Suppressor macrophage treated with lipopolysaccharide for 4 hours (primary cell): ENCODE data around the gene ITPRIPL1.

Experiments used
- DNase-seq: peaks from one replicate; pipeline ENCODE4 v3.0.0-alpha.2; 2020

Gene ITPRIPL1

GRCh38 chr2:96324721-96325040, 436 bp upstream of the ITPRIPL1 start:
- DNase-seq: no peak

- no peak for DNase-seq
Observed at GRCh38 chr2:96325884-96326255, 753 bp downstream of the ITPRIPL1 start.

DNA sequence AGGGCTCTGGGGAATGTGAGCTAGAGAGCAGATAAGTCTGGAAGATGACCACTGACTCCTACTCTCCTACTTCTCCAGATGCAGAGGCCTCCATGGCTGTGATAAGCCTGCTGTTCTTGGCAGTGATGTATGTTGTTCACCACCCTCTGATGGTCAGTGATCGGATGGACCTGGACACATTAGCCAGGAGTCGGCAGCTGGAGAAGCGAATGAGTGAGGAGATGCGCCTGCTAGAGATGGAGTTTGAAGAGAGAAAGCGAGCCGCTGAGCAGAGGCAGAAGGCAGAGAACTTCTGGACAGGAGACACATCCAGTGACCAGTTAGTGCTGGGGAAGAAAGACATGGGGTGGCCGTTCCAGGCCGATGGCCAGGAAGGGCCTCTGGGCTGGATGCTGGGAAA, 1.4 kb downstream of the ITPRIPL1 start:
- DNase-seq: no peak

DNA sequence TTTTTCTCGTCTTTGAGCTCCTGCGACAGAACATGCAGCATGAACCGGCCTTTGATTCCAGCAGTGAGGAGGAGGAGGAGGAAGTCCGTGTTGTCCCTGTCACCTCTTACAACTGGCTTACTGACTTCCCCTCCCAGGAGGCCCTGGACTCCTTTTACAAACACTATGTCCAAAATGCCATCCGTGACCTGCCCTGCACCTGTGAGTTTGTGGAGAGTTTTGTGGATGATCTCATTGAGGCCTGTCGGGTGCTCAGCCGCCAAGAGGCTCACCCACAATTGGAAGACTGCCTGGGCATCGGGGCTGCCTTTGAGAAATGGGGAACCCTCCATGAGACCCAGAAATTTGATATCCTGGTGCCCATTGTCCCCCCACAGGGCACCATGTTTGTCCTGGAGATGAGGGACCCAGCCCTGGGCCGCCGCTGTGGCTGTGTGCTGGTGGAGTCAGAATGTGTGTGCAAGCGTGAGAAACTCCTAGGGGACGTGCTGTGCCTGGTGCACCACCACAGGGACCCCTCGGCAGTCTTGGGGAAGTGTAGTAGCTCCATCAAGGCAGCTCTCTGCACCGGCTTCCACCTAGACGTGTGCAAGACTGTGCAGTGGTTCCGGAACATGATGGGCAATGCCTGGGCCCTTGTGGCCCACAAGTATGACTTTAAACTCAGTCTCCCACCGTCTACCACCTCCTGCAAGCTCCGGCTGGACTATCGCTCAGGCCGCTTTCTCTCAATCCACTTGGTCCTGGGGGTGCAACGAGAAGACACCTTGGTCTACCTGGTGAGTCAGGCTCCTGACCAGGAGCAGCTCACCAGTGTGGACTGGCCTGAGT, 2.1 kb downstream of the ITPRIPL1 start:
- no peak for DNase-seq

DNA sequence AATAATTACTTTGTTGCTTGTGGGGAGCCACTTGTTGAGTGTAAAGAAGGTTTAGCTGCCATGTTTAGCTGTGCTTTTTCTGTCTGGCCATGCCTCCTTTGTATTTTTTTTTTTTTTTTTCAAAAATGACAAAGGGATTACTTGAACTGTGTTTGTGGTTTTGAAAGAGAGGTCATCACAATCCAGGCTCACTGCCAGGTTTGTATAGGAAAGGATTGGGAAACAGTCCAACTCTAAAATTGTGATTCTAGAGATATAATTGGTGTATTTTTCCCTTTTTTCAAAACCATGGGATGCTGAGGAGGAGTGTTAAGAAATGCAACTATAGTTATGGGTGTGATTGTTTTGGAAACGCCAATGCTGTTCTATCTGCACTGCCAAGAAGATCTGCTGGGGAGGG, 4.3 kb downstream of the ITPRIPL1 start:
- no peak for DNase-seq

DNA sequence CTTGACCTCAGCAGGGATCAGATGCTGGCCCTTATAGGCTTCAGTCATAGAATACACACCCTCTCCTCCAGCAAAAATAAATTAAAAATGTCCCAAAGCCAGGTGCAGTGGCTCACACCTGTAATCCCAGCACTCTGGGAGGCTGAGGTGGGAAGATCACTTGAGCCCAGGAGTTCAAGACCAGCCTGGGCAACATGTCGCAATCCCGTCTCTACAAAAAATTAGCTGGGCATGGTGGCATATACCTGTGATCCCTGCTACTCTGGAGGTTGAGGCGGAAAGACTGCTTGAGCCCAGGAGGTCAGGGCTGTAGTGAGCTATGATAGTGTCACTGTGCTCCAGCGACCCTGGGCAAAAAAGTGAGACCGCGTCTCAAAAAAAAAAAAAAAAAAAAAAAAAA, 4.8 kb downstream of the ITPRIPL1 start:
- DNase-seq: no peak

DNA sequence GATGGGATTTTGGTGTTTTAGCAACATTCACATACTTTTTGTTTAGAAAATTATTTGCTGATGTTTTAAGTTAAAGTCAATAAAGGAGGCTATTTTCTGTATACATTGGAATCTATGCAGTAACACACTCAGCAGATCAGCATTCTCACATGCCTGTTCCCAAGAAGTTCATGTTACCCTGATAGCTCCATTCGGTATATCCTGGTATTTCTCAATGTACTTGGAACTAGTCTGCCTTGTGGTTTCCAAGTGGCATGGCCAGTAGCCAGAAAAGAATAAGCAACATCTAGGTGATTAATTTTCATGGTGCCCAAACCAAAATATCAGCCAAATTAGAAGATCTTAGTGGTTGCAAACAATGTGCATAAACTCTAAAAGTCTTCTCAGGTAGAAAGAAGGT, 5.3 kb downstream of the ITPRIPL1 start:
- DNase-seq: no peak

DNA sequence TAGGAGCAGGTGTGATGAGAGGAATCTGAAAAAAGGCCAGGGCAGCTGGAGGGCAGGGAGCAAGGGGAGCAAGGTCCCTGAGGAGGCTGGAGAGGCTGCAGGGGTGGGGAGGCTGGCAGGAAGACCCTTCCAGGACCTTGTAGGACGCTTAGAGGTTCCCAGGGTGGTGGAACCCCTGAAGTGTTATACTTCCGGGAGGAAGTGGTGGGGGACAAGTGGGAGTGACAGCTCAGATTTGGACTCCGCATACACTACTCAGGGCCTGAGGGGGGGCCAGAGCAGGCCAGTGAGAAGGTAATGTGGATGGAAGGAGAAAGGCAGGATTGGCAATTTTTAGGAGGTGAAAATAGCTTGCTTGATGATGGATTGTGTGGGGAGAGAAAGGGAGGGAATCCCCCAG, 8.6 kb downstream of the ITPRIPL1 start:
- DNase-seq: no peak

DNA sequence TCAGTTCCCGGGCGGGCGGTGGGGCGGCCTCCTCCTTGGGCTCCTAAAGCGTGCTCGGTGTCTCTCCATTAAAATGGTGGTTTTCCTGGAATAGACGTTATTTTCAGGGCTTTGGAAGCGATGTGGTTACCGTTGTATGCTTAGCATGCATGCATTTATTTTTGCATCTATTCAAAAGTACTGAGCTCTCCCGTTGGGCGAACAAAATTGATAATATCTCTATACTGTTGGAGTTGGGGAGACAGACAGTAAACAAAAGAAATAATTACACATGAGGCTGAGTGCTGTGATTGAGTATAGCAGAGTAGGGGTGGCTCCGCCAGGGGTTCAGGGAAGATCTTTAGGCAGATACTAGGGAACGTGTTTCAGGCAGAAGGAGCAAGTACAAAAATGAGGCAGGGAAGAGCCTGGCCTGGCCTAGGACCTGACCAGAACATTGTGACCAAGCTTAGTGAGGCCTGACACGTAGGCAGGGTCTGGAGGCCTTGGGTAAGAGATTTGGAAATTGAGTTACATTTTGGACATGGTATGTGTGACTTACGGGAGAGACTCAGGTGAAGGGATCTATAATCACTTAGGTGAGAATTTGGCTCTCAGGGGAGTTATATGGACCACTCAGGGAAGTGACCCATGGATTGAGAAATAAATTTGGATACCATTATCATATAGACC, 11.1 kb downstream of the ITPRIPL1 start:
- no peak for DNase-seq

DNA sequence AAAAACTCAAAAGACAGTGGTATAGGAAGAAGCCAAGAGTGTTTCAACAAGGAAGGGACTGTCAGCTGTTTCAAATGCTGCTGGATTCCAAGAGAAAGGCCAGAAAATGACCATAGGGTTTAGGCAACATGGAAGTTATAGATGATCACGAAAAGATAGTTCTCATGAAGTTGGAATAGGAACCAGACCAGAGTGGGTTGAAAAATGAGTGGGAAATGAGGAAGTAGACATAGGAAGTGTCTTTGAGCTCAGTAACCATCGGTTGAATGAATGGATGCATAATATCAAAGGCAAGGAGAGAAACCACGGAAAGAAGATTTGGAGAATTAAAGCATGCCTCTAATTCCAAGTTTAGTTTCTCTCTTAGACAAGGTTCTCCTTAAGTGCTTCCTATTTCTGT, 11.8 kb downstream of the ITPRIPL1 start:
- peak; percentile 74 for DNase-seq

- DNase-seq: no peak
Observed at GRCh38 chr2:96340493-96341414, 15.6 kb downstream of the ITPRIPL1 start.

- DNase-seq: no peak
Observed at GRCh38 chr2:96341641-96342040, 16.5 kb downstream of the ITPRIPL1 start.

DNA sequence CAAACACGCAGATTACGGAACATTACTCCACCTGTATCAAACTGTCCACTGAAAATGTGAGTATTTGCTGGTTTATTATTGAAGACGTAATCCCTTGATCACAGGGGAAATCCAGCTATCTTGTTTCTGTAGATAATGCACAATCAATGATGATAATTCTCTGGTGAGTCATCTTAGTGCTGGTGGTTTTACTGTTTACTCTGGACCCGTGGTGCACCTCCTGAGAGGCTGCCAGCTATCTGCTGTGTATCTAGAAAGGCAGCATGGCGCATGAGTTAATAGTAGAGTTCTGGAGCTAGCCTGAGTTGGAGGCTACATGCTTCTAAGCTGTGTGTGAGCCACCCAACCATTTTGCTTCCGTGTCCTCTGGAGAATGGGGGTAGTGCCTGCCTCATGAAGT, 17.0 kb downstream of the ITPRIPL1 start:
- DNase-seq: no peak

GRCh38 chr2:96344011-96344410, 18.9 kb downstream of the ITPRIPL1 start:
- no peak for DNase-seq

- peak; percentile 28 for DNase-seq
Observed at GRCh38 chr2:96345438-96345837, 20.3 kb downstream of the ITPRIPL1 start.

DNA sequence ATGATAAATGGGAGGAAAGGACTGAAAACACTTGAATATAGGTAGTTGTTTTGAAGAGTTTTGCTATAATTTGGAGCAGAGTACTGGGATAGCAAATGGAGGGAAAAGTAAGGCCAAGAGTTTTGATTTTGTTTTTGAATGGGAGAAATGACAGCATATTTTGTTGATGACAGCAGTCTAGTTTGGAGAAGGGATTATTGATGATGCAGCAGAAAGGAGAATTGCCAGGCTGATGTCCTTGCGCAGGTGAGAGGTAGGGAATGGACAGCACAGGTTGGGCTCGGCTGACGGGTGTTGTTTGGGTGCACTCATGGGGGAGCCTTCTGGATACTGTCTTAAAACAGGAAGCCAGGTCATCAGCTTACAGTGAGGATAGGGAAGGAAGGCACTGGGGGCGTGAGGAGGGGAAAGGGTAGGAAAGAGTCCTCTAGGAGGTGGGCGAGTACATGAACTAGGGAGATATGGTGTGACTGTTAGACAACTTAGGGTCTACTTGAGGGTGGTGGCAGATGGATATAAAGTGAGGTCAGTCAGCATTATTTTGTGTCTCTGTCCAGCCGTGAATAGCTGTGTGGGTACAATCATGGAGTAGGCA, 20.8 kb downstream of the ITPRIPL1 start:
- no peak for DNase-seq

DNA sequence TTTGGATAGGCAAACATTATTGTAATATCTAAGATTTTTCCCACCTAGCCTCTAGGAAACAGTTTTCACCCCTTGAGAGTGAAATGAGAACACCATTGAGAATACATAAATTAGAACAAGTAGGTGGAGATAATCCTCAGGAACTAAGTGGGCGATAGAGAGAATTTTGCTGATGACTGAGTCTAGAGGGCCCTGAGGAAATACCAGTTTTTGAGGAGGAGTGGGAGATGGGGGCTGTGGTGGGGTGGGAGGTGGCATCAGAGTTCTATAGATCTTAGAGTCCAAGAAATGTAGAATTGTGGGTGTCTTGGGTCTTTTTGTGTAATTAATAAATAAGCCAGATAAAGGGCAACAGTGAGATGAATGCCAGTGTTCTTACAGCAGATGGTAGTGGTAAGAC, 22.3 kb downstream of the ITPRIPL1 start:
- no peak for DNase-seq

GRCh38 chr2:96353032-96353561, 28.0 kb downstream of the ITPRIPL1 start:
- no peak for DNase-seq

- no peak for DNase-seq
Observed at GRCh38 chr2:96353606-96354101, 28.5 kb downstream of the ITPRIPL1 start.

GRCh38 chr2:96354492-96354891, 29.4 kb downstream of the ITPRIPL1 start:
- no peak for DNase-seq

- no peak for DNase-seq
Observed at GRCh38 chr2:96356889-96357288, 31.8 kb downstream of the ITPRIPL1 start.

- peak; percentile 39 for DNase-seq
Observed at GRCh38 chr2:96359310-96359709, 34.2 kb downstream of the ITPRIPL1 start.

- no peak for DNase-seq
Observed at GRCh38 chr2:96359866-96360265, 34.7 kb downstream of the ITPRIPL1 start.
